Measurements from ENCODE around the gene PDC. TPM values are rescaled to one million over a fixed set of nuclear protein-coding genes. Genes with fewer than 3 reads are reported as not detected.

PDC gene
- total RNA-seq (2013; cell fraction: nucleolus; rRNA removed): 0.48 TPM in 1 of 2 replicates, not detected in the other
- total RNA-seq (2014; rRNA removed) (not detected in 2 replicates), total RNA-seq (2014; rRNA removed; fragmentation: Illumina TruSeq; extraction: Trizol) (not detected in 2 replicates), total RNA-seq (2021) (not detected in 2 replicates), polyA plus RNA-seq (2011; rRNA removed) (not detected in 2 replicates), polyA plus RNA-seq (2014; fragmentation: Illumina TruSeq; extraction: Trizol) (not detected in 2 replicates), polyA plus RNA-seq (2014; fragmentation: Nextera tagmentation; extraction: Ambion mirVana) (under 1 TPM in 1 of 2 experiments, not detected in 1; 0.11 TPM), polyA plus RNA-seq (2014; rRNA removed) (not detected in 2 replicates), polyA plus RNA-seq (2016; fragmentation: Nextera tagmentation; extraction: Ambion mirVana) (not detected), polyA minus RNA-seq (2011; rRNA and poly(A)+ RNA removed) (not detected in 2 replicates), Bru-seq, nascent RNA (percentile 5 among the genes with signal in this experiment), BruChase-seq, experiment 1, labeled RNA remaining after a 6-hour chase (not detected), BruChase-seq, experiment 2, labeled RNA remaining after a 2-hour chase (not detected)
- polyA plus RNA-seq (2011; ENCODE audit: low read depth): not detected
- polyA plus RNA-seq (2011; cell fraction: cytosol; rRNA removed): not detected in 2 replicates
- polyA plus RNA-seq (2011; cell fraction: nucleus; rRNA removed): not detected in 2 replicates
- 0.15 TPM in 1 of 2 replicates, not detected in the other for polyA plus RNA-seq (2012)
- polyA minus RNA-seq (2011; cell fraction: cytosol; rRNA and poly(A)+ RNA removed): not detected in 2 replicates
- not detected in 2 replicates for polyA minus RNA-seq (2011; cell fraction: nucleus; rRNA and poly(A)+ RNA removed)
- long read RNA-seq, experiment 1: 0 reads
- long read RNA-seq, experiment 2, partial matches to known transcripts: 0 of 1 reads
- long read RNA-seq, experiment 2, other reads (novel, unspliced or antisense): 1 of 1 reads

DNA sequence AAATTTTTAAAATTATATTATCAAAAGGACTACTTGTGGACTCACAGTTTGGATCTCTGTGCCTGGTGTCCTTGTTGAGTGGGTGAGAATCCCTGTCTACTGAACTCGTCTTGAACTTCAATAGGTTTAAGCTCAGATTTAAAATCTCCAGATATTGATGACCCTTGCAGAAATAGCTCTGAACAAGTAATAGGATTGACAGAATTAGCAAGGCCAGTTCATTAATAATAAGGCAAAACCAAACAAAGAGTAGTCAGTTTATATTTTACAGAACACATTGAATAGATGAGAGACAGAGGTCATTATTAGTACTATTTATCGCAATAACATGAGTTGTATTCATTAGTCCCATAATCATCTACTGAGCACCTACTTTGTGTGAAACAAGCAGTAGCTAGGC lies at the start of gene PDC:
Gene PDC, minus strand, starts transcription at position 101 of the 400 bp plus-strand sequence. CDS start 11,655 bp downstream, outside the sequence.
- ChIA-PET POLR2A (no interaction called here), CTCF (interaction anchor here (1.0 to 1.3 kb wide), 2 partner anchors 16 to 22 kb away, joined by 3 to 4 read pairs; no protein-coding TSS in a partner anchor), SMC1A (ENCODE audit: uncharacterized antibody, unreplicated experiment) (interaction anchor here (1.0 kb wide), 1 partner anchor 19 kb away, joined by 4 read pairs; no protein-coding TSS in a partner anchor), RAD21 (ENCODE audit: unreplicated experiment) (no interaction called here)
- Histone ChIP-seq H3K79me2 (ENCODE audit: control insufficient read depth, insufficient read depth, low read length) (no peaks in the 10 kb centered on the region), H3K4me2 (ENCODE audit: control insufficient read depth, insufficient read depth) (no peak within 1 kb of the TSS), H3K27ac (ENCODE audit: control insufficient read depth, insufficient read depth) (no peak within 1 kb of the TSS), H3K9me3 (replicated peaks; ENCODE audit: control insufficient read depth, insufficient read depth, low read length) (no peaks in the 10 kb centered on the region), H3K27me3 (replicated peaks in 1 of 2; ENCODE audit: control insufficient read depth in 2 of 2, insufficient read depth in 2 of 2, low read length in 1 of 2) (no peaks in the 10 kb centered on the region), H3K4me1 (ENCODE audit: control insufficient read depth, insufficient read depth, low read length) (no peaks in the 10 kb centered on the region; the same call in 1 of the 2 replicates), H3K36me3 (ENCODE audit: control insufficient read depth in 2 of 2, insufficient read depth in 2 of 2, low read length in 1 of 2) (no peaks in the 10 kb centered on the region), H3K4me3 (no peak within 1 kb of the TSS), H2AFZ (ENCODE audit: control insufficient read depth, low read depth, low read length) (no peak within 1 kb of the TSS), H3K9ac (ENCODE audit: control insufficient read depth, insufficient read depth, low read length) (no peak within 1 kb of the TSS), H4K20me1 (ENCODE audit: control insufficient read depth, insufficient read depth) (no peaks in the 10 kb centered on the region)
- no TSS peak for BruUV-seq (replicated peaks)
- 74% methylated on average over 2 of the region's 2 CpGs for WGBS (ENCODE audit: insufficient coverage, insufficient replicate concordance, low lambda C conversion rate, missing lambda C conversion rate)
- ATAC-seq (no peak), FAIRE-seq (no peak), DNase-seq (ENCODE audit: low read depth, low spot score) (no peak)
- in situ Hi-C loops (cut with MboI): no loop called here
- intact Hi-C loops (cut with micrococcal nuclease; ENCODE audit: unreplicated experiment): no loop called here
- no peak for TF ChIP-seq PML (IDR thresholded peaks at IDR 0.05; ENCODE audit: low read length)
- TF ChIP-seq GABPA (IDR thresholded peaks at IDR 0.05; ENCODE audit: low read depth): no peak
- no peak for TF ChIP-seq SMAD5 (IDR thresholded peaks at IDR 0.05; ENCODE audit: low read depth)
- TF ChIP-seq, protein P1, sequence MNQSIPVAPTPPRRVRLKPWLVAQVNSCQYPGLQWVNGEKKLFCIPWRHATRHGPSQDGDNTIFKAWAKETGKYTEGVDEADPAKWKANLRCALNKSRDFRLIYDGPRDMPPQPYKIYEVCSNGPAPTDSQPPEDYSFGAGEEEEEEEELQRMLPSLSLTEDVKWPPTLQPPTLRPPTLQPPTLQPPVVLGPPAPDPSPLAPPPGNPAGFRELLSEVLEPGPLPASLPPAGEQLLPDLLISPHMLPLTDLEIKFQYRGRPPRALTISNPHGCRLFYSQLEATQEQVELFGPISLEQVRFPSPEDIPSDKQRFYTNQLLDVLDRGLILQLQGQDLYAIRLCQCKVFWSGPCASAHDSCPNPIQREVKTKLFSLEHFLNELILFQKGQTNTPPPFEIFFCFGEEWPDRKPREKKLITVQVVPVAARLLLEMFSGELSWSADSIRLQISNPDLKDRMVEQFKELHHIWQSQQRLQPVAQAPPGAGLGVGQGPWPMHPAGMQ (IDR thresholded peaks at IDR 0.05; ENCODE audit: borderline replicate concordance): no peak
- TF ChIP-seq SRF (IDR thresholded peaks at IDR 0.05; ENCODE audit: low read depth in 2 of 2, low read length in 2 of 2): no peak
- TF ChIP-seq, protein P2, sequence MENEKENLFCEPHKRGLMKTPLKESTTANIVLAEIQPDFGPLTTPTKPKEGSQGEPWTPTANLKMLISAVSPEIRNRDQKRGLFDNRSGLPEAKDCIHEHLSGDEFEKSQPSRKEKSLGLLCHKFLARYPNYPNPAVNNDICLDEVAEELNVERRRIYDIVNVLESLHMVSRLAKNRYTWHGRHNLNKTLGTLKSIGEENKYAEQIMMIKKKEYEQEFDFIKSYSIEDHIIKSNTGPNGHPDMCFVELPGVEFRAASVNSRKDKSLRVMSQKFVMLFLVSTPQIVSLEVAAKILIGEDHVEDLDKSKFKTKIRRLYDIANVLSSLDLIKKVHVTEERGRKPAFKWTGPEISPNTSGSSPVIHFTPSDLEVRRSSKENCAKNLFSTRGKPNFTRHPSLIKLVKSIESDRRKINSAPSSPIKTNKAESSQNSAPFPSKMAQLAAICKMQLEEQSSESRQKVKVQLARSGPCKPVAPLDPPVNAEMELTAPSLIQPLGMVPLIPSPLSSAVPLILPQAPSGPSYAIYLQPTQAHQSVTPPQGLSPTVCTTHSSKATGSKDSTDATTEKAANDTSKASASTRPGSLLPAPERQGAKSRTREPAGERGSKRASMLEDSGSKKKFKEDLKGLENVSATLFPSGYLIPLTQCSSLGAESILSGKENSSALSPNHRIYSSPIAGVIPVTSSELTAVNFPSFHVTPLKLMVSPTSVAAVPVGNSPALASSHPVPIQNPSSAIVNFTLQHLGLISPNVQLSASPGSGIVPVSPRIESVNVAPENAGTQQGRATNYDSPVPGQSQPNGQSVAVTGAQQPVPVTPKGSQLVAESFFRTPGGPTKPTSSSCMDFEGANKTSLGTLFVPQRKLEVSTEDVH (IDR thresholded peaks at IDR 0.05; ENCODE audit: low read depth, partially characterized antibody): no peak
- no peak for TF ChIP-seq RFX5 (IDR thresholded peaks at IDR 0.05; ENCODE audit: low read depth, low read length)
- TF ChIP-seq, protein P3, sequence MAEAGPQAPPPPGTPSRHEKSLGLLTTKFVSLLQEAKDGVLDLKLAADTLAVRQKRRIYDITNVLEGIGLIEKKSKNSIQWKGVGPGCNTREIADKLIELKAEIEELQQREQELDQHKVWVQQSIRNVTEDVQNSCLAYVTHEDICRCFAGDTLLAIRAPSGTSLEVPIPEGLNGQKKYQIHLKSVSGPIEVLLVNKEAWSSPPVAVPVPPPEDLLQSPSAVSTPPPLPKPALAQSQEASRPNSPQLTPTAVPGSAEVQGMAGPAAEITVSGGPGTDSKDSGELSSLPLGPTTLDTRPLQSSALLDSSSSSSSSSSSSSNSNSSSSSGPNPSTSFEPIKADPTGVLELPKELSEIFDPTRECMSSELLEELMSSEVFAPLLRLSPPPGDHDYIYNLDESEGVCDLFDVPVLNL (IDR thresholded peaks at IDR 0.05; ENCODE audit: low read depth, low read length): no peak
- no peak for TF ChIP-seq GATAD2B (conservative IDR thresholded peaks at IDR 0.05; ENCODE audit: low read depth)
- TF ChIP-seq, protein P4, sequence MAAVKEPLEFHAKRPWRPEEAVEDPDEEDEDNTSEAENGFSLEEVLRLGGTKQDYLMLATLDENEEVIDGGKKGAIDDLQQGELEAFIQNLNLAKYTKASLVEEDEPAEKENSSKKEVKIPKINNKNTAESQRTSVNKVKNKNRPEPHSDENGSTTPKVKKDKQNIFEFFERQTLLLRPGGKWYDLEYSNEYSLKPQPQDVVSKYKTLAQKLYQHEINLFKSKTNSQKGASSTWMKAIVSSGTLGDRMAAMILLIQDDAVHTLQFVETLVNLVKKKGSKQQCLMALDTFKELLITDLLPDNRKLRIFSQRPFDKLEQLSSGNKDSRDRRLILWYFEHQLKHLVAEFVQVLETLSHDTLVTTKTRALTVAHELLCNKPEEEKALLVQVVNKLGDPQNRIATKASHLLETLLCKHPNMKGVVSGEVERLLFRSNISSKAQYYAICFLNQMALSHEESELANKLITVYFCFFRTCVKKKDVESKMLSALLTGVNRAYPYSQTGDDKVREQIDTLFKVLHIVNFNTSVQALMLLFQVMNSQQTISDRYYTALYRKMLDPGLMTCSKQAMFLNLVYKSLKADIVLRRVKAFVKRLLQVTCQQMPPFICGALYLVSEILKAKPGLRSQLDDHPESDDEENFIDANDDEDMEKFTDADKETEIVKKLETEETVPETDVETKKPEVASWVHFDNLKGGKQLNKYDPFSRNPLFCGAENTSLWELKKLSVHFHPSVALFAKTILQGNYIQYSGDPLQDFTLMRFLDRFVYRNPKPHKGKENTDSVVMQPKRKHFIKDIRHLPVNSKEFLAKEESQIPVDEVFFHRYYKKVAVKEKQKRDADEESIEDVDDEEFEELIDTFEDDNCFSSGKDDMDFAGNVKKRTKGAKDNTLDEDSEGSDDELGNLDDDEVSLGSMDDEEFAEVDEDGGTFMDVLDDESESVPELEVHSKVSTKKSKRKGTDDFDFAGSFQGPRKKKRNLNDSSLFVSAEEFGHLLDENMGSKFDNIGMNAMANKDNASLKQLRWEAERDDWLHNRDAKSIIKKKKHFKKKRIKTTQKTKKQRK (IDR thresholded peaks at IDR 0.05; ENCODE audit: low read depth, low read length): no peak
- TF ChIP-seq CBFB (IDR thresholded peaks at IDR 0.05; ENCODE audit: low read depth): no peak
- no peak for TF ChIP-seq TCF3 (IDR thresholded peaks at IDR 0.05; ENCODE audit: borderline replicate concordance, insufficient read depth, low read depth, low read length)
- no peak for TF ChIP-seq STAT3 (IDR thresholded peaks at IDR 0.05; ENCODE audit: low read depth, low read length)
